SK-N-SH (cell line): ENCODE data around the gene TAOK3. TPM values are rescaled to one million over a fixed set of nuclear protein-coding genes. Genes with fewer than 3 reads are reported as not detected.

Experiments used
- CTCF ChIA-PET: fragments of 300-600, 350-600 bp; formaldehyde crosslinking; extraction: SDS; loops from one replicate; lab custom pipeline; 2021; lab: Yijun Ruan, JAX
- POLR2A ChIA-PET: fragments of 350-600 bp; sonication (Branson Sonifier 250); formaldehyde crosslinking; extraction: SDS; loops from one replicate; lab custom pipeline; 2020; ENCODE audit warnings: antibody characterized with exemption, inconsistent platforms; lab: Yijun Ruan, JAX
- DNase-seq: peaks from one replicate; pipeline ENCODE4 v3.0.0; 2012
- H2AFZ ChIP-seq: fragments of 200-600 bp; sonication (generic); 2 replicates; pipeline ENCODE4 v1.8.1; 2016; ENCODE audit warnings: antibody characterized with exemption, mild to moderate bottlenecking, low read depth
- H3F3A ChIP-seq: fragments of 200-600 bp; sonication (generic); replicated peaks from 2 replicates; pipeline ENCODE3; 2016; ENCODE audit warnings: antibody characterized with exemption, mild to moderate bottlenecking; ENCODE audit not compliant: insufficient read depth
- H3K27ac ChIP-seq, 2 experiments: fragments of 200-500 bp in 1 of 2; fragments of 200-600 bp in 1 of 2; sonication (Bioruptor generic) in 1 of 2; sonication (generic), shearing (Covaris generic) in 1 of 2; 2 replicates each; pipeline versions ENCODE4 v1.5.1 to v1.6.1; 2014 to 2016; ENCODE audit warnings: low read depth in 2 of 2, inconsistent platforms in 1 of 2, low read length in 1 of 2, mild to moderate bottlenecking in 1 of 2, mixed read lengths in 1 of 2
- H3K27me3 ChIP-seq: fragments of 200-600 bp; sonication (generic), shearing (Covaris generic); 2 replicates; pipeline ENCODE4 v1.6.1; 2016; ENCODE audit warnings: mixed run types; ENCODE audit not compliant: insufficient read depth
- H3K36me3 ChIP-seq, 2 experiments: fragments of 200-500 bp in 1 of 2; fragments of 200-600 bp in 1 of 2; sonication (Bioruptor generic) in 1 of 2; sonication (generic) in 1 of 2; replicated peaks in 1 of 2; 2 replicates each; pipeline versions ENCODE3 to v1.5.1; 2014 to 2016; ENCODE audit warnings: low read length in 1 of 2, mild to moderate bottlenecking in 1 of 2; ENCODE audit not compliant: insufficient read depth in 2 of 2, control insufficient read depth in 1 of 2
- H3K4me1 ChIP-seq, 2 experiments: fragments of 200-500 bp in 1 of 2; fragments of 200-600 bp in 1 of 2; sonication (Bioruptor generic) in 1 of 2; sonication (generic), shearing (Covaris generic) in 1 of 2; 2 replicates each; pipeline versions ENCODE4 v1.5.1 to v1.6.1; 2014 to 2016; ENCODE audit warnings: low read depth in 1 of 2, low read length in 1 of 2, mixed run types in 1 of 2; ENCODE audit not compliant: insufficient read depth in 2 of 2, control insufficient read depth in 1 of 2
- H3K4me2 ChIP-seq: fragments of 200-600 bp; sonication (generic), shearing (Covaris generic); 2 replicates; pipeline ENCODE4 v1.6.1; 2017; ENCODE audit warnings: mixed run types
- H3K4me3 ChIP-seq, 2 experiments: fragments of 200-500 bp in 1 of 2; fragments of 200-600 bp in 1 of 2; sonication (Bioruptor generic) in 1 of 2; sonication (generic), shearing (Covaris generic) in 1 of 2; 2 replicates each; pipeline versions ENCODE4 v1.5.1 to v1.8.1; 2014 to 2016; ENCODE audit warnings: low read depth in 2 of 2, inconsistent platforms in 1 of 2, low read length in 1 of 2, mild to moderate bottlenecking in 1 of 2, mixed read lengths in 1 of 2, moderate library complexity in 1 of 2
- H3K79me2 ChIP-seq: fragments of 200-600 bp; sonication (generic); 2 replicates; pipeline ENCODE4 v1.8.1; 2017; ENCODE audit warnings: mild to moderate bottlenecking; ENCODE audit not compliant: insufficient read depth
- H3K9ac ChIP-seq: fragments of 200-600 bp; sonication (generic); 2 replicates; pipeline ENCODE4 v1.6.1; 2017; ENCODE audit warnings: mixed run types
- H3K9me2 ChIP-seq: fragments of 200-600 bp; sonication (generic); 2 replicates; pipeline ENCODE4 v1.6.1; 2017; ENCODE audit warnings: mixed run types
- H3K9me3 ChIP-seq: fragments of 200-600 bp; sonication (generic); 2 replicates; pipeline ENCODE4 v1.6.1; 2017; ENCODE audit warnings: mixed run types, mild to moderate bottlenecking, moderate library complexity
- H4K20me1 ChIP-seq: fragments of 200-600 bp; sonication (generic); 2 replicates; pipeline ENCODE4 v1.6.1; 2017; ENCODE audit warnings: mild to moderate bottlenecking, mixed run types; ENCODE audit not compliant: insufficient read depth
- EP300 ChIP-seq, 2 experiments: IDR thresholded peaks; 2 replicates each; pipeline versions ENCODE4 v1.4.0 to v1.6.1; 2012; ENCODE audit warnings: borderline replicate concordance in 1 of 2, low read depth in 1 of 2, low read length in 1 of 2
- FOXM1 ChIP-seq: IDR thresholded peaks from 2 replicates; pipeline ENCODE4 v1.4.0; 2012; ENCODE audit warnings: low read depth, mild to moderate bottlenecking
- RAD21 ChIP-seq: IDR thresholded peaks from 2 replicates; pipeline ENCODE4 v1.6.1; 2012; ENCODE audit warnings: mild to moderate bottlenecking, low read length
- RCOR1 ChIP-seq: fragments of 150-350 bp; IDR thresholded peaks from 2 replicates; pipeline ENCODE4 v1.6.1; 2017; ENCODE audit warnings: antibody characterized with exemption, low read length
- RXRA ChIP-seq: IDR thresholded peaks from 2 replicates; pipeline ENCODE4 v1.4.0; 2012; ENCODE audit warnings: low read depth, mild to moderate bottlenecking, borderline replicate concordance
- SIN3A ChIP-seq: IDR thresholded peaks from 2 replicates; pipeline ENCODE4 v1.6.1; 2012; ENCODE audit warnings: low read depth, mild to moderate bottlenecking, low read length, moderate library complexity, borderline replicate concordance
- TAF1 ChIP-seq: IDR thresholded peaks from 2 replicates; pipeline ENCODE4 v1.6.1; 2012; ENCODE audit warnings: low read depth, mild to moderate bottlenecking, low read length, moderate library complexity, borderline replicate concordance
- TEAD4 ChIP-seq: IDR thresholded peaks from 2 replicates; pipeline ENCODE4 v1.4.0; 2012; ENCODE audit warnings: mild to moderate bottlenecking, borderline replicate concordance; ENCODE audit not compliant: insufficient read depth
- WGBS: methylation state at CpG from one replicate; pipeline ENCODE4 v1.1.6; 2017; ENCODE audit warnings: low lambda C conversion rate; 5-methylcytosine and 5-hydroxymethylcytosine counted together
- polyA plus RNA-seq, 3 experiments: library from polyadenylated mRNA; depleted of rRNA; stranded (reverse); fragments of >200 nt; gene quantifications; 2 replicates each; pipeline ENCODE4 v1.2.3, GENCODE V29; 2012
- TF ChIP-seq, protein P1 (sequence below): fragments of 150-350 bp; IDR thresholded peaks from 2 replicates; pipeline ENCODE4 v1.6.1; 2016; ENCODE audit warnings: mild to moderate bottlenecking, low read depth, low read length

TAOK3 gene
- polyA plus RNA-seq, 1 of the 3 experiments (the other 2 are of a cell fraction), result 18.1 TPM

GRCh38 chr12:118137148-118137678, 235.5 kb downstream of the TAOK3 start:
- peak overlapping the region; percentile 73; the same call in 1 of the 2 replicates for H2AFZ ChIP-seq
- peak overlapping the region; percentile 92 for H3K9ac ChIP-seq
- no peak for TF ChIP-seq RAD21
- no peak for TF ChIP-seq FOXM1
- no peak for TF ChIP-seq TEAD4
- no peak for TF ChIP-seq TAF1
- peak overlapping the region; percentile 70 to 81 for H3K4me3 ChIP-seq
- H3K79me2 ChIP-seq, result peaks cover 46% of the 10 kb centered on the region
- WGBS, result 85% methylated on average over 10 of the region's 10 CpGs
- peaks cover 0 to 4% of the 10 kb centered on the region in 2 experiments; a peak in 1 of 4 replicates for H3K4me1 ChIP-seq
- peaks cover 18 to 19% of the 10 kb centered on the region in 2 experiments for H3K36me3 ChIP-seq
- DNase-seq, result no peak
- no peak overlapping the region for H3K27ac ChIP-seq
- no peaks in the 10 kb centered on the region for H3K27me3 ChIP-seq
- H4K20me1 ChIP-seq, result 0 out of 2 replicates have a peak, but pooled peaks cover 3% of the 10 kb centered on the region
- CTCF ChIA-PET, result interaction anchor here (0.9 to 3.0 kb wide), 4 partner anchors 10 to 239 kb away, joined by 3 to 18 read pairs (median 5); partner anchors contain the start of gene SUDS3
- POLR2A ChIA-PET, result interaction anchor here (1.2 kb wide), 1 partner anchor 34 kb away, joined by 4 read pairs; no protein-coding TSS in a partner anchor
- no peaks in the 10 kb centered on the region for H3F3A ChIP-seq
- H3K9me3 ChIP-seq, result no peaks in the 10 kb centered on the region
- no peaks in the 10 kb centered on the region for H3K9me2 ChIP-seq
- peak overlapping the region; percentile 100 for H3K4me2 ChIP-seq

GRCh38 chr12:118136559-118137003, 236.1 kb downstream of the TAOK3 start:
- Histone ChIP-seq H3K4me3 (peak overlapping the region; percentile 70 to 81), H3K36me3 (peaks cover 14 to 15% of the 10 kb centered on the region in 2 experiments), H4K20me1 (0 out of 2 replicates have a peak, but pooled peaks cover 3% of the 10 kb centered on the region), H3K27ac (peak overlapping the region; percentile 28 to 57; a peak in 3 of 4 replicates), H3K27me3 (no peaks in the 10 kb centered on the region), H3K79me2 (peaks cover 43% of the 10 kb centered on the region), H2AFZ (peak overlapping the region; percentile 73), H3F3A (no peaks in the 10 kb centered on the region), H3K9ac (peak overlapping the region; percentile 92), H3K4me1 (peaks cover 0 to 4% of the 10 kb centered on the region in 2 experiments; a peak in 1 of 4 replicates), H3K9me3 (no peaks in the 10 kb centered on the region), H3K9me2 (no peaks in the 10 kb centered on the region), H3K4me2 (peak overlapping the region; percentile 100)
- peak; percentile 63 for DNase-seq
- ChIA-PET CTCF (interaction anchor here (0.7 to 3.0 kb wide), 8 partner anchors 15 to 262 kb away, joined by 3 to 18 read pairs (median 6); partner anchors contain the start of genes SUDS3 and VSIG10), POLR2A (interaction anchor here (1.0 to 1.7 kb wide), 6 partner anchors 10 to 239 kb away, joined by 3 to 7 read pairs (median 4); partner anchors contain the start of genes SUDS3, VSIG10 and WSB2)
- 1% methylated on average over 15 of the region's 29 CpGs for WGBS
- TF ChIP-seq SIN3A (no peak), RXRA (no peak), RCOR1 (no peak), TAF1 (no peak), EP300 (IDR thresholded peaks at IDR 0.05; ENCODE audit: borderline replicate concordance in 1 of 2, low read depth in 1 of 2, low read length in 1 of 2) (no peak)
- TF ChIP-seq, protein P1, sequence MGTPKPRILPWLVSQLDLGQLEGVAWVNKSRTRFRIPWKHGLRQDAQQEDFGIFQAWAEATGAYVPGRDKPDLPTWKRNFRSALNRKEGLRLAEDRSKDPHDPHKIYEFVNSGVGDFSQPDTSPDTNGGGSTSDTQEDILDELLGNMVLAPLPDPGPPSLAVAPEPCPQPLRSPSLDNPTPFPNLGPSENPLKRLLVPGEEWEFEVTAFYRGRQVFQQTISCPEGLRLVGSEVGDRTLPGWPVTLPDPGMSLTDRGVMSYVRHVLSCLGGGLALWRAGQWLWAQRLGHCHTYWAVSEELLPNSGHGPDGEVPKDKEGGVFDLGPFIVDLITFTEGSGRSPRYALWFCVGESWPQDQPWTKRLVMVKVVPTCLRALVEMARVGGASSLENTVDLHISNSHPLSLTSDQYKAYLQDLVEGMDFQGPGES, result no peak
